HS-5 (cell line): ENCODE measurements around the gene UBL4A.

Experiments
- DNase-seq: peaks from one replicate; pipeline ENCODE4 v3.0.0-alpha.2; 2012; ENCODE audit warnings: low read depth

Gene UBL4A

GRCh38 chrX:154486396-154487207, at the start of gene UBL4A:
TSS of gene UBL4A (minus strand) at chrX:154486615. CDS start at chrX:154486584, 31 bp downstream.
- no peak for DNase-seq

- no peak for DNase-seq
Measured at GRCh38 chrX:154535892-154536291, 49.5 kb upstream of the UBL4A start.

DNA sequence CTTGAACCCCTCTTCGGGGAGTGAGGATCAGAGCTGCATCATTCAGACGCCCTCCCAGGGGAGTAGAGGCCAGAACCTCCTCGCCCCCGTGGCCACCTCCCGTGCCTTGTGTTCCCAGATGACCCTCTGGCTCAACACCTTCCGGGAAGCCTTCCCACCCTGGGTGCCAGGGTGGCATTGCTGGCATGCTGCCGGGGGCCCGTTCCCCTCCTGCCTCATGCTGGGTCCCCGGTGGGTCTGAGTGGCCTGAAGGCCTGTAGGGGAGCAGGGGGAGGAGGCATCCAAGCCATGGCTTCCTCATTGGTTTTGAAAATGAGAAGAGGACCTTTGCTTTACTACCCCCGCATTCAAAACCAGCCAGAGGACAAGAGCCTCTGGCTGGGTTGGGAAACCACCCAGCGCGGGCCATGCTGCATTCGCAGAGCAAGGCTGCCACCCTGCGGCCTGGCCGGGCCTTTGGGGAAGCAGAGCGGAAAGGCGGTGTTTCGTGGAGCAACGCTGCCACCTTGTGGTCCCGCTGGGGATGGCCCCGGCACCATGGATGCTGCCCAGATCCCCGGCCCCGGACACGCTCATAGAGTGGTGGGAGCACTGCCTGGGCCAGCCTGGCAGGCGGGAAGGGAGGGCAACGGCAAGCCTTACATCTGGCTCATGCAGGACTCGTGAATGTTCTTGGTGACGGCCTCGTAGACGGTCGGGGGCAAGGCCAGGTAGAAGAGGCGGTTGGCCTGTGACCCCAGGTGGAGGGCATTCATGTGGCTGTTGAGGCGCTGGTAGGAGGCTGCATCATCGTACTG, 48.3 kb upstream of the UBL4A start:
- DNase-seq = no peak

- no peak for DNase-seq
Measured at GRCh38 chrX:154532690-154533089, 46.3 kb upstream of the UBL4A start.

DNA sequence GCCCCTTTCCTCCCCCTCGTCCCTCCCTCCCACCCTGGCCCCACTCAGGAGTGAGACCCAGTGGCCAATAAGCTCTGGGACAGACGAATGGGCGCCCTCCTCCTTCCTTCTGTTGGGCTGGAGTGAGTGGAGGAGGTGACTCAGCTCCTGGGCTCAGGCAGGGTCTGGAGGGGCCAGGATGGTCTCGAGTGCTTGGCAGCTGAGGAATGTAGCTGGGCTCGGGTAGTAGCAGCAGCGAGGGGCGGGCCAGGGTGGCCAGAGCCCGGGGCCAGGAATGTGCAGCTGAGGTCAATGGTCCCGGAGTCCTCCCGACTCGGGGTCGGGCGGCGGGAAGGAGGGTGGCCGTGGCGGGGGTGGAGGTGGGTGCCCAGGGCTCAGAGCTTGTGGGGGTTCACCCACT, 45.2 kb upstream of the UBL4A start:
- no peak for DNase-seq

- DNase-seq = no peak
Measured at GRCh38 chrX:154530286-154530685, 43.9 kb upstream of the UBL4A start.

DNA sequence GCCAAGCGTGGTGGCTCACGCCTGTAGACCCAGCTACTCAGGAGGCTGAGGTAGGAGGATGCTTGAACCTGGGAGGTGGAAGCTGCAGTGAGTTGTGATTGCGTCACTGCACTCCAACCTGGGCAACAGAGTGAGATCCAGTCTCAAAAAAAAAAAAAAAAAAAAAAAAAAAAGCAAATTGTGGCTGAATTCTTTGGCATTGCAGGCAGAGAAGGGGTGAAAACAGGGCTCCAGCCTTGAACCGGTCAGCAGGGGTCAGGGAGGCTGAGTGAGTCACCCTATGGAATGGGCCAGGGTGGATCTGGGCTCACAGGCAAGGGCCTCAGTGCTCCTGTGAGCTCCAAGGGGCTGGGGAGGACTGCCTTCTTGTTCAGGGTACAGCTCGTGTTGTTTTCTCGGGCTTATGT, 42.8 kb upstream of the UBL4A start:
- no peak for DNase-seq

DNA sequence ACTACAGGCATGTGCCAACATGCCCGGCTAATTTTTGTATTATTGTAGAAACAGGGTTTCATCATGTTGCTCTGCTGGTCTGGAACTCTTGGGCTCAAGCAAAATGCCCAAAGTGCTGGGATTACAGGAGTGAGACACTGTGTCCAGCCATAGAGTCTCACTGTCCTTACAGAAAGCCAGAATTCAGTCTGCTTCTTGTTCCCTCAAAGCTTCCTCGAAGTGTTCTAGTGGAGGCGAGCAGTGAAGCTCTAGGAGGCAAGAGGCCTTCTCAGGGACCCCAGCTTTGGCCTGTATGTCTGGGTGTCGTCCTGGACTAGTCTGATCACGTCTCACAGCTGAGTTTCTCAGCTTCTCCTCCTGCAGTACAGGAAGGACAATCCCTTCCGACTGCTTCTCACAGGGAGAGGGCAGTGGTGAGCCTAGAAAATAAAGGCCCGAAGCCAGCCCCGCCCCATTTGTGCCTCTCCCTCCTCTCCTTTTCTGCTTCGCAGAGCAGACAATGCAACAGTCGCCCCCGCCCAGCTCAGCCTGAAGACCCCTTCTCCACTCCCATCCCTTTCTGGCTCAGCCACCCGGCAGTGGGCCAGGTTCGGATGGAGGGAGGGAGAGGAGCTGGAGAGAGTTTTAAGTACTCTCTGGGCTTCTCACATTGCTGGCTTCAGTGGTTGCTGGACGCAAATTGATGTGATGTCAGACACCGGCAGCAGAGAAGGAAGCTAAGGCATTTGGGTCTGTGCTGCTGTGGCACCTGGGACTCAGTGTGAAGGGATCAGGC, 40.7 kb upstream of the UBL4A start:
- no peak for DNase-seq

DNA sequence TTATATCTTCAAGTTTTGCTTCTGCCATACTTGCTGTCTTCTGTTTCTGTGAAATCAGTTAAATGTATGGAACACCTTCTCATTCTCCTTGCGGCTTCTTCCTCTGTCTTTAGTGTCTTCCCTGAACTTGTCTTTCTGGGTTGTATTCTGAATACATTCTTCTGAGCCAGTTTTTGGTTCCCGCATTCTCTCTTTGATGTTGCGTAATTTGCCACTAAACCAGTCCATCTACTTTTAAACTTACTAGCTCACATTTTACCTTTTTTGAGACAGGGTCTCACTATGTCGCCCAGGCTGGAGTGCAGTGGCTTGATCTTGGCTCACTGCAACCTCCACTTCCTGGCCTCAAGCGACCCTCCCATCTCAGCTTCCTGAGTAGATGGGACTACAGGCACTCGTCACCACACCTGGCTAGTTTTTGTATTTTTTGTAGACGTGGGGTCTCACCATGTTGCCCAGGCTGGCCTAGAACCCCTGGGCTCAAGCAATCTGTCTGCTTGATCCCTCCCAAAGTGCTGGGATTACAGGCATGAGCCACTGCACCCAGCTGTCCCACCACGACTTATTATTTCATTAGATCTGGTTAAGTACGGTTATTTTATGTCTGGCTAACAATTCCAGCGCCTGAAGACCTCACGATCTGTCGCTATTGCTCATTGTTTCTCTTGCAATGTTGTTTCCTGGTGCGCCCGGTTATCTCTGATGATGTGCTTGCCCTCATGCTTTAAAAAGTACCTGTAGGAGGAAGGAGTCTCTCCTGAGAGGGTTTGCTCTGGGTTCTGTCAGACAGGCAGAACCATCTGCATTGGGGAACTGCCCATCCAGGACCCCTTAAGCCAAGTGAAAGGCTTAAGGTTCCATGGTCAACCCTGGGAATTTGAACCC, 39.4 kb upstream of the UBL4A start:
- DNase-seq = no peak

GRCh38 chrX:154519389-154519788, 33.0 kb upstream of the UBL4A start:
- no peak for DNase-seq

GRCh38 chrX:154517101-154517781, 30.8 kb upstream of the UBL4A start:
- no peak for DNase-seq

DNA sequence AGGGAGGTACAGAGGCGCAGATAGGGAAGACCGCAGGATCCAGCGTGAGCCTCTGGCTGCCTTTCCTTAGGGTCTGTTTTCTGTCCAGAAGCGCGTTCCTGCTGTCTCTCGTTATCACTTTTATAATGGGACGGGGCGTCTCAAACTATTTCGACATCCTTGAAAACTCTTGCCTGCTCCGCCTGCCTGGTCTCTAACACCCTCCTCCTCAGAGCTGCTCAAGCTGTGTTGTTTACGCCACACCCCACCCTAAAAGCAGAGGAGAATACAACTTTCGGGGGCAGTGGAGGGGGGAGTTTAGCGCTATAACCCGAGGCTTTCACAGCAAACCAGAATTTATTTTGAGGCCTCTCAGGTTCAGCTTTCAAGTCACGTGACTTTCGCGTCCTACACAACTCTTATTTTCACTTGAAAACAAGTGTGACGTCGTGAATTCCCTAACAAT, 30.3 kb upstream of the UBL4A start:
- no peak for DNase-seq

DNA sequence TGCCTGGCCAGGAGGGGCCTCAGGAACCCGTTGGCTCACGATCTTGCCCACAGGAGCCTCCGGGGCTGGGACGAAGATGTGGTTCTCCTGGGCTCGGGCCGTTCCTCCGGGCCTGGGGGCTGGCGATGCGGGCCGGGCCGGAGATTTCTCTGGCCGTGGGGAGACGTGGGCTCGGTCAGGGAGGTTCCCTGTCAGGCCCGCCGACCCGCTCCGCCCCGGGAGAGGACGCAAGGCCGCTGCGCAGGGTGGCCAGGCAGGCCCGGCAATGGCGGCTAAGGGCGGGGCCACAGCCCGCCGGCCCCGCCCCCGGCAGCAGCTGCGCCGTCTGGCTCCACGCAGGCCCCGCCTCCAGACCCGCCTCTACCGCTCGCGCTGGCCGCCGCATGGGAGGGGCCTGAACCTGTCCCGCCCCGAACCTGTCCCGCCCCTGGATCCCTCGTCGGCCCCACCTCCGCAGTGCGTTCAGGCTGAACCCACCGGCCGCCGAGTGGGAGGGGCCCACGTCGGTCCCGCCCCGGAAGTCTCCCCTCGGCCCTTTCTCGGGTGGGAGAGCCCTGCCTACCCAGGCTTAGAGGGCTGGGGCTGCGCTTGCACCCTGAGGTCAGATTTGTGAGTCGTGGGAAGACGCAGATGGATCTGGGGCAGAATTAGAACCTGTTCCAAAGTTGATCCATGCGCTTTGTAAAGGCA, 29.7 kb upstream of the UBL4A start, which contains the start of gene FAM3A:
FAM3A (minus strand) TSS at position 267 of the 690 bp plus-strand sequence. CDS start 460 bp downstream, outside the sequence.
- no peak for DNase-seq

GRCh38 chrX:154515090-154515965, 28.9 kb upstream of the UBL4A start:
- no peak for DNase-seq

DNA sequence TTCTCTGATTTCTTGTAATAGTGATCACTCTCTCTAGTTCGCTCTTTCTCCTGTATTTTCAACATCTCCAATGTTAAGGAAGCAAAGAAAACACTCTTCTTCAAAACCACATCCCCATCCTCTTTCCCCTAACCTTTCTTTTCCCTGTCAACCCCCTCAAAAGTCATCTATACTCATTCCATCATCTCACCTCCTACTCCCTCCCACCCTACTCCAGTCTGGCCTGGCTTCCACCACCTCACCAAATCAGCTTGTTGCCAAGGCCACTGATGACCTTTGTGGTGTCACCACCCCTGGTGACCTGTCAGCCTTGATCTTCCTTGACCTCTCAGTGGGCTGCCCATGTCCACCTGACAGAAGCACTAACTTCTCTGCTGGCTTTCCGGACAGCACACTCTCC, 27.3 kb upstream of the UBL4A start:
- DNase-seq = no peak

GRCh38 chrX:154512879-154513553, 26.6 kb upstream of the UBL4A start:
- no peak for DNase-seq

DNA sequence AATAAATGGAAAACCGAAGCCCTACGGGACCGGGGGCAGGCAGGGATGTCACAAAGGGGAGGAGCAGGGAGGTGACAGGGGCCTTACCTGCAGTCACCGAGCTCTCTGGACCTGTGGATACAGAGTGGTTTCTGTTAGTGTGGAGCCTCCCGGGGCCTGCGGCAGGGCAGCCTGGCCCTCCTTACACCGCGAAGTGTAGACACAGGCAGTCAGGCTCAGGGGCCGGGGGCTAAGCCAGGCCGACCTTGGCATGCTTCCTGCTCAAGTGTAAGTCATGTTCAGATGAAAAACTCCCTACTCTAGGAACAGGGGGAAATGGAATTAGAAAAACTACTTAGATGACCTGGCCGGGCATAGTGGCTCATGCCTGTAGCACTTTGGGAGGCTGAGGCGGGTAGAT, 25.3 kb upstream of the UBL4A start:
- no peak for DNase-seq

- no peak for DNase-seq
Measured at GRCh38 chrX:154509455-154509854, 23.0 kb upstream of the UBL4A start.

DNA sequence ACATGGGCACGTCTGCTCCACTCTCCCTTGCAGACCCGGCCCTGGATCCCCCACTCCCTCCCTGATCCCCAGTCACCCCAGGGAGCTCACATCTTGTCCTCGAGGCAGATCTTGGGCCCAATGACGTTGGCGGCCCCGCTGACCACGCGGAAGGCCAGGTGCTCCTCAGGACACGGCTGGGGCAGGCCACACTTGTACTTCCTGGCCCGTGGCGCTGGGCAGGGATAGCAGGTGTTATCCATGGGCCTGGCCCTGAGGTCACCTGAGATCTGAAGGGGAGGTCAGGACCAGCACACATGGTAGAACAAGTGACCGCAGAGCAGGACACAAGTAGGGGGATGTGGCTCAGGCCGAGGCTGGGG, 21.9 kb upstream of the UBL4A start:
- DNase-seq = no peak
